NCI-H510A treated with DMSO at 0.1 percent for 48 hours (cell line): Measurements from ENCODE around the gene POU2F1.
"Not testable (repeated sequence)": the region's sequence is repeated elsewhere in the genome, so short reads cannot be mapped to it uniquely, and the experiment has no call there.

Experiments
- DNase-seq: peaks from one replicate; lab custom pipeline; 2025; lab: John Stamatoyannopoulos, UW

Gene POU2F1

GRCh38 chr1:167314671-167315070 lies 94.0 kb downstream of the POU2F1 start:
- DNase-seq: no peak

GRCh38 chr1:167317463-167317862 lies 96.8 kb downstream of the POU2F1 start:
- DNase-seq: no peak

- not testable (repeated sequence) for DNase-seq
Observed at GRCh38 chr1:167319206-167319605, 98.5 kb downstream of the POU2F1 start.

- DNase-seq: no peak
Observed at GRCh38 chr1:167322483-167322882, 101.8 kb downstream of the POU2F1 start.

- DNase-seq: no peak
Observed at GRCh38 chr1:167325151-167325550, 104.5 kb downstream of the POU2F1 start.

GRCh38 chr1:167328306-167328815 lies 107.7 kb downstream of the POU2F1 start:
- DNase-seq: no peak

GRCh38 chr1:167328816-167329483 lies 108.3 kb downstream of the POU2F1 start:
- DNase-seq: no peak

- DNase-seq: no peak
Observed at GRCh38 chr1:167330601-167331293, 110.1 kb downstream of the POU2F1 start.

- no peak for DNase-seq
Observed at GRCh38 chr1:167331650-167332049, 111.0 kb downstream of the POU2F1 start.

GRCh38 chr1:167332503-167332902 lies 111.8 kb downstream of the POU2F1 start:
- no peak for DNase-seq

GRCh38 chr1:167333124-167333523 lies 112.4 kb downstream of the POU2F1 start:
- DNase-seq: no peak

GRCh38 chr1:167333703-167334102 lies 113.0 kb downstream of the POU2F1 start:
- no peak for DNase-seq

GRCh38 chr1:167339405-167339804 lies 118.7 kb downstream of the POU2F1 start:
- DNase-seq: no peak

GRCh38 chr1:167342846-167343245 lies 122.2 kb downstream of the POU2F1 start:
- DNase-seq: peak; percentile 21

- no peak for DNase-seq
Observed at GRCh38 chr1:167344112-167344511, 123.4 kb downstream of the POU2F1 start.

- no peak for DNase-seq
Observed at GRCh38 chr1:167344615-167345385, 124.1 kb downstream of the POU2F1 start.

GRCh38 chr1:167345386-167345733 lies 124.7 kb downstream of the POU2F1 start:
- DNase-seq: no peak

GRCh38 chr1:167357305-167357704 lies 136.6 kb downstream of the POU2F1 start:
- no peak for DNase-seq

GRCh38 chr1:167359295-167359694 lies 138.6 kb downstream of the POU2F1 start:
- no peak for DNase-seq

- no peak for DNase-seq
Observed at GRCh38 chr1:167360120-167360519, 139.4 kb downstream of the POU2F1 start.

GRCh38 chr1:167362638-167363037 lies 142.0 kb downstream of the POU2F1 start:
- no peak for DNase-seq

- DNase-seq: no peak
Observed at GRCh38 chr1:167364826-167365225, 144.1 kb downstream of the POU2F1 start.

GRCh38 chr1:167365360-167365759 lies 144.7 kb downstream of the POU2F1 start:
- DNase-seq: no peak
